WTC11 (cell line): Measurements from ENCODE around the gene SLC7A7.

Experiments
- CTCF ChIP-seq: fragments of 200-600 bp; IDR thresholded peaks from 2 replicates; pipeline ENCODE4 v1.8.0; 2022; ENCODE audit warnings: antibody characterized with exemption
- ESRRA ChIP-seq: sonication (generic); formaldehyde crosslinking; IDR thresholded peaks from 2 replicates; pipeline ENCODE4 v1.8.1; 2022; ENCODE audit warnings: mild to moderate bottlenecking, missing genetic modification reagents, borderline replicate concordance
- HMGA2 ChIP-seq: fragments of 250-450 bp; sonication (Bioruptor Pico); IDR thresholded peaks from 2 replicates; pipeline ENCODE4 v1.4.0; 2021; ENCODE audit warnings: mild to moderate bottlenecking, moderate library complexity
- IRF1 ChIP-seq: sonication (generic); formaldehyde crosslinking; IDR thresholded peaks from 2 replicates; pipeline ENCODE4 v1.8.0; 2023; ENCODE audit warnings: missing genetic modification reagents
- MAX ChIP-seq: sonication (generic); formaldehyde crosslinking; IDR thresholded peaks from 2 replicates; pipeline ENCODE4 v1.8.0; 2022; ENCODE audit warnings: mild to moderate bottlenecking, missing genetic modification reagents
- PREB ChIP-seq: sonication (generic); formaldehyde crosslinking; IDR thresholded peaks from 2 replicates; pipeline ENCODE4 v1.8.1; 2022; ENCODE audit warnings: mild to moderate bottlenecking, missing genetic modification reagents, moderate library complexity, borderline replicate concordance
- SP1 ChIP-seq: sonication (generic); formaldehyde crosslinking; conservative IDR thresholded peaks from 2 replicates; pipeline ENCODE4 v1.8.1; 2022; ENCODE audit warnings: missing genetic modification reagents
- STAT6 ChIP-seq: sonication (generic); formaldehyde crosslinking; conservative IDR thresholded peaks from 2 replicates; pipeline ENCODE4 v1.8.1; 2023; ENCODE audit warnings: mild to moderate bottlenecking, low read depth, missing genetic modification reagents, moderate library complexity
- TCF7 ChIP-seq: sonication (generic); formaldehyde crosslinking; IDR thresholded peaks from 2 replicates; pipeline ENCODE4 v1.8.0; 2022; ENCODE audit warnings: mild to moderate bottlenecking, low read depth, missing genetic modification reagents, moderate library complexity
- TP53 ChIP-seq: sonication (generic); formaldehyde crosslinking; IDR thresholded peaks from 2 replicates; pipeline ENCODE4 v1.8.1; 2023; ENCODE audit warnings: mild to moderate bottlenecking, missing genetic modification reagents
- ZNF317 ChIP-seq: sonication (generic); formaldehyde crosslinking; IDR thresholded peaks from 2 replicates; pipeline ENCODE4 v1.8.1; 2023; ENCODE audit warnings: low read depth, mild to moderate bottlenecking, moderate library complexity, missing genetic modification reagents, borderline replicate concordance

GRCh38 chr14:22761734-22762133 lies 53.5 kb downstream of the SLC7A7 start:
- TF ChIP-seq ESRRA (CRISPR knock-in tag): no peak
- no peak for TF ChIP-seq CTCF
- no peak for TF ChIP-seq MAX
- TF ChIP-seq SP1 (CRISPR knock-in tag): no peak
- TF ChIP-seq TP53 (CRISPR knock-in tag): no peak
- TF ChIP-seq IRF1: no peak
- no peak for TF ChIP-seq HMGA2 (CRISPR knock-in tag)
- no peak for TF ChIP-seq ZNF317
- no peak for TF ChIP-seq PREB (CRISPR knock-in tag)
- no peak for TF ChIP-seq STAT6
- TF ChIP-seq TCF7 (CRISPR knock-in tag): no peak
